COR-L47 (cell line): Measurements from ENCODE around the gene HSD17B4.
"Not testable (repeated sequence)": the region's sequence is repeated elsewhere in the genome, so short reads cannot be mapped to it uniquely, and the experiment has no call there.

Experiments
- DNase-seq: peaks from one replicate; lab custom pipeline; 2025; lab: John Stamatoyannopoulos, UW

The HSD17B4 gene

DNA sequence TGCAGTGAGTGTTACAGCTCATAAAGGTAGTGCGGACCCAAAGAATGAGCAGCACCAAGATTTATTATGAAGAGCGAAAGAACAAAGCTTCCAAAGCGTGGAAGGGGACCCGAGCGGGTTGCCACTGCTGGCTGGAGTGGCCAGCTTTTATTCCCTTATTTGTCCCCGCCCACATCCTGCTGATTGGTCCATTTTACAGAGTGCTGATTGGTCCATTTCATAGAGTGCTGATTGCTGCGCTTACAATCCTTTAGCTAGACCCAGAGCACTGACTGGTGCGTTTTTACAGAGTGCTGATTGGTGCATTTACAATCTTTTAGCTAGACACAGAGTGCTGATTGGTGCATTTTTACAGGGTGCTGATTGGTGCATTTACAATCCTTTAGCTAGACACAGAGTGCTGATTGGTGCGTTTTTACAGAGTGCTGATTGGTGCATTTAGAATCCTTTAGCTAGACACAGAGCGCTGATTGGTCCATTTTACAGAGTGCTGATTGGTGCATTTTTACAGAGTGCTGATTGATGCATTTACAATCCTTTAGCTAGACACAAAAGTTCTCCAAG is 19.5 kb upstream of the HSD17B4 start:
- DNase-seq: not testable (repeated sequence)

DNA sequence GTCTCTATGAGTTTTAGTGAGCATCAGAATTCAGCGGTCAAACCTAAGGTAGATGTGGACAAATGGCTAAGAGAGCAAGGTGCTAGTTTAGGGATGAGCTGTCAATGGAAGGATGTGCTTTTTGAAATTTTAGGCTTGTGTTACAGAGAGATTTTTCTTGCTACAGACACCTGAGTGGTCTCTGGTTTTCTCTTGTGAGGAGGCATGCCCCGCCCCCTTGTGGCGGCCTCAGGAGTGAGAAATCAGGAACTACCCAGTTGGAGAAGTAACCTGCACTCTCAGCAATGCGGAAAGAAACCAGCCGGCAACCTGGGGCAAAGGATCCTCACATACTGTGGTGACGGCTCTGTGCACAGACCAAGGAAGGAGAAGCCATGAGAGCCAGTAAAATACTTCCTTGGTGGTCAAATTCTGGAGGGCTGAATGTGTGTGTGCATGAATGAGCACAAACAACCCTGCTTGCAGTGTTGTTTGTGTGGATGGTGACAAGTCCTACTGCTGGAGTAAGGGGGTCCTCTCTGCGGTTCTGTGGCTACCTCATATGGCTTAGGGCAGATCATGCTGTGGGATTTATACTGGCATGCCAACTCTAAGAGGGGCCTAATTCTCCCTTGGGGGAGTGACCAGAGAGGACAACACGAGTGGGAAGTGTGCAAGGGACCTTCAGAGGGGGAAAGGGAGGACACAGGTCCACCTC is 16.7 kb upstream of the HSD17B4 start:
- DNase-seq: peak; percentile 10

DNA sequence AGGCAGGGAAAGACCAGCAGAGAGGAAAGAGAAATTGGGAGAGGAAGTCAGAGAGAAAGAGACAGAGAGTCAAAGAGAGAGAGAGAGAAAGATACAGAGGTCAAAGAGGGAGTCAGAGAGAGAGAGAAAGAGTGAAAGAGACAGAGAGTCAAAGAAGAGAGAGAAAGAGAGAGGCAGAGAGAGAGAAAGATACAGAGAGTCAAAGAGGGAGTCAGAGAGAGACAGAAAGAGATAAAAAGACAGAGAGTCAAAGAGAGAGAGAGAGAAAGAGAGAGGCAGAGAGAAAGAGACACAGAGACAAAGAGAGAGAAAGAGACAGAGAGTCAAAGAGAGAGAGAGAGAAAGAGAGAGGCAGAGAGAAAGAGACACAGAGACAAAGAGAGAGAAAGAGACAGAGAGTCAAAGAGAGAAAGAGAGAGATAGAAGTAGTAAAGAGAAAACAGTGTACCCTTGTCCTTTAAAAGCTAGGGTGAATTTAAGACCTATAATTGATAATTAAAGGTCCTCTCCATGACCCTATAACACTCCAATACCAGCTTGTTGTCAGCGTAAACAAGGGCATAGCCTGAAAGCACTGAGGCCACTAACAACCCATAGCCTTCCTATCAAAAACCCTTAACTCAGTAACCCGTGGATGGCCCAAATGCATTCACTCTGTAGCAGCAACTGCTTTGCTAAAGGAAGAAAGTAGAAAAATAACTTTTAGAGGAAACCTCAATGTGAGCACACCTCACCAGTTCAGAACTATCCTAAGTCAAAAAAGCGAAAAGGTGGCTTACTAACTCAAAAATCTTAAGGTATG is 14.3 kb upstream of the HSD17B4 start:
- not testable (repeated sequence) for DNase-seq

DNA sequence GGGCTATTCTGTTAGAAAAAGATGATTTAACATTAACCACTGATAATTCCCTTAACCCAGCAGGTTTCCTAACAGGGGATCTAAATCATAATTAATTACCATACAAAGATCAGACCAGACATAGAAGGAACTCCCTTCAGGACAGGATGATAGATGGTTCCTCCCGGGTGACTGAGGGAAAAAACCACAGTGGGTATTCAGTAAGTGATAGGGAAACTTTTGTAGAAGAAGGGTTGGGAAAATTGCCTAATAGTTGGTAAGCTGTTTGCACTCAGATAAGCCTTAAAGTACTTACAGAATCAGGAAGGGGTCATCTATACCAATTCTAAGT is 13.7 kb upstream of the HSD17B4 start:
- DNase-seq: not testable (repeated sequence)

DNA sequence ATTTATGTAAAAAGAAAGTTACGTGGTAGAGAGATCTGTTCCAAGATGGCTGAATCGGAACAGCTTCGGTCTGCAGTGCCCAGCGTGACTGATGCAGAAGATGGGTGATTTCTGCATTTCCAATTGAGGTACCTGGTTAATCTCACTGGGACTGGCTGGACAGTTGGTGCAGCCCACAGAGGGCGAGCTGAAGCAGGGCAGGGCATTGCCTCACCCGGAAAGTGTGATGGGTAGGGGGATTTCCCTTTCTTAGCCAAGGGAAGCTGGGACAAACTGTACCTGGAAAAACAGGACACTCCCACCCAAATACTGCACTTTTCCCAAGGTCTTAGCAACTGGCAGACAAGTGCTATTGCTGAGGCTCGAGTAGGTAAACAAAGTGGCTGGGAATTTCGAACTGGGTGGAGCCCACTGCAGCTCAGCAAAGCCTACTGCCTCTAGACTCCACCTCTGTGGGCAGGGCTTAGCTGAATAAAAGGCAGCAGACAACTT is 13.1 kb upstream of the HSD17B4 start:
- DNase-seq: no peak

DNA sequence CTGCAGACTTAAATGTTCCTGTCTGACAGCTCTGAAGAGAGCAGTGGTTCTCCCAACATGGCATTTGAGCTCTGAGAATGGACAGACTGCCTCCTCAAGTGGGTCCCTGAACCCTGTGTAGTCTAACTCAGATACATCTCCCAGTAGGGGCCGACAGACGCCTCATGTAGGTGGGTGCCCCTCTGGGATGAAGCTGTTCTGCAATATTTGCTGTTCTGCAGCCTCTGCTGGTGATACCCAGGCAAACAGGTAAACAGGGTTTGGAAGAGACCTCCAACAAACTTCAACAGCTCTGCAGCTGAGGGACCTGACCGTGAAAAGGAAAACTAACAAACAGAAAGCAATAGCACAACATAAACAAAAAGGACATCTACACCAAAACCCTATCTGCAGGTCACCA is 12.7 kb upstream of the HSD17B4 start:
- DNase-seq: not testable (repeated sequence)

DNA sequence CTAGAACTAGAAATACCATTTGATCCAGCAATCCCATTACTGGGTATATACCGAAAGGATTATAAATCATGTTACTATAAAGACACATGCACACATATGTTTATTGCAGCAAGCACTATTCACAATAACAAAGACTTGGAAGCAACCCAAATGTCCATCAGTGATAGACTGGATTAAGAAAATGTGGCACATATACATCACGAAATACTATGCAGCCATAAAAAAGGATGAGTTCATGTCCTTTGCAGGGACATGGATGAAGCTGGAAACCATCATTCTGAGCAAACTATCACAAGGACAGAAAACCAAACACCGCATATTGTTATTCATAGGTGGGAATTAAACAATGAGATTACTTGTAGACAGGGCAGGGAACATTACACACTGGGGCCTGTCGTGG is 7.7 kb upstream of the HSD17B4 start:
- not testable (repeated sequence) for DNase-seq

DNA sequence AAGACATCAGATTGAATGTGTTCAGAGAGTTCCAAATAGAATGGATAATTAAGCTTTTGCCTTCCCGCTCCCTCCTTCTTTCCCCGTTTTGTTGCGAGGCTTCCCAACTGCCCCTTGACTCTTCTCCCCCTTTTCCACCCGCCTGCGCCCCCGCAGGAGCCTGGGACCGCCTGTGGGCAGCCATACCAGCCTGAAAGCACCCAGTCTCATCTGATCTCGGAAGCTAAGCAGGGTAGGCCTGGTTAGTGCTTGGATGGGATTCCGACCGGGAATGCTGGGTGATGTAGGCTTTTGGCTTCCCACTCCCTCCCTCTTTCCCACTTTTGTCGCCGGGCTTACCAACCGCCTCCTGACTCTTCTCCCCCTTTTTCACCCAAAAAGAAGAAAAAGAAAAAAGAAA is 6.8 kb upstream of the HSD17B4 start:
- DNase-seq: no peak

DNA sequence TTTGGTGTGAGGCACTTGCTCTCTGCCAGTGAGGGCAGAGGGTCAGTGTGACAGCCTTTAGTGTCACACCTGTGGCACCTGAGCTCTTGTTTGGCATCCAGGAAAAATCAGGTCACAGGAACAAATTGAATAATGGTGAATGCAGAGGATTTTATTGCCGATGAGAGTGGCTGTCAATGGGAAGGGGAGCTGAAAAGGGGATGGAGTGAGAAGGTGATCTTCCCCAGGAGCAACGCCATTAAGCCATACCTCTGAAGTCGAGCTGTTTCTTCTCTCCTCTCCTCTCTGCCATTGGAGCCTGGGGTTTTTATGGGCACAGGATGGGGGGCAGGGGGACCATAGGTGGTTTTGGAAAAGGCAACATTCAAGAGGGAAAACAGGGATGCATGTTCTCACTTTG is 2.4 kb upstream of the HSD17B4 start:
- no peak for DNase-seq

DNA sequence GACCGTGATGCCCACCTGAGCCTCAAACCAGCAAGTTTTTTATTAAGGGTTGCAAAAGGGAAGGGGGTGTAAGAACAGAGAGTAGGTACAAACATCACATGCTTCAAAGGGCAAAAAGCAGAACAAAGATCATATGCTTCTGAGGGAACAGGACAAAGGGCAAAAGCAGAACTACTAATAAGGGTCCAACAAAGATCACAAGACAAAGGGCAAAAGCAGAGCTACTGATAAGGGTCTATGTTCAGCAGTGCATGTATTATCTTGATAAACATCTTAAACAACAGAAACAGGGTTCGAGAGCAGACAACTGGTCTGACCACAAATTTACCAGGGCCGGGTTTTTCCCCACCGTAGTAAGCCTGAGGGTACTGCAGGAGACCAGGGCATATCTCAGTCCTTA is 1.7 kb upstream of the HSD17B4 start:
- not testable (repeated sequence) for DNase-seq

DNA sequence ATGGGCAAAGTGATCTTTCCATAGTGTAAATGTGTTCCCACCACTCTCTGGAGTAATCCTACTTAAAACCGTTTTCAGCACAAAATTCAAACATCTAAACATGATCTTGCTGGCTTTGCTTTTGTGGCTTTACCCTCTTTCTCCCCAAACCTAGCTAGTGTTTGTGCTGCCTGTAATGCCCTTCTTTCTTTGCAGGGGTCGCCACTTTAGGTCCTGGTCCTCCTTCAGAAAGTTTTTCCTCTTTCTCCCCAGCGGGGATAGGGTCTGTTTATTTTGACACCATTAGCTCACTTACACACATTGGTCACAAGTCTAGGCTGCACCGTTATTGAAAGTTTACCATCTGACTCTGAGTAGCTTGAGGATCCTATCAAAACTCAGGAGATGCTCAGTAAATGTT is 736 bp upstream of the HSD17B4 start:
- no peak for DNase-seq

DNA sequence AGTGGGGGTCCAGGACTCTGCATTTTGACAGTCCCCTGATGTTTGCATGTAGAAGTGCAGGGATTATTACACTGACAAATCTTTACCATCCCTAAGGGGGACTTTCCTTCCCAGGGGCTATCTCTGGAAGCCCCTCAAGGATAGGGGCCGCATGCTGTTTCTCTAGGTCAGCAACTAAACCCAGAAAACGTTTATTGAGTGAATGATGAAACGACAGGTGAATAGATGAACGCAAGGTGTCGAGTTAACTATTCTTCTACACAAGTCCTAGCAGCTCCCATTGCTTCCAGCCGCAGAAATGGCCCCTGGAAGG is 281 bp upstream of the HSD17B4 start:
- no peak for DNase-seq

DNA sequence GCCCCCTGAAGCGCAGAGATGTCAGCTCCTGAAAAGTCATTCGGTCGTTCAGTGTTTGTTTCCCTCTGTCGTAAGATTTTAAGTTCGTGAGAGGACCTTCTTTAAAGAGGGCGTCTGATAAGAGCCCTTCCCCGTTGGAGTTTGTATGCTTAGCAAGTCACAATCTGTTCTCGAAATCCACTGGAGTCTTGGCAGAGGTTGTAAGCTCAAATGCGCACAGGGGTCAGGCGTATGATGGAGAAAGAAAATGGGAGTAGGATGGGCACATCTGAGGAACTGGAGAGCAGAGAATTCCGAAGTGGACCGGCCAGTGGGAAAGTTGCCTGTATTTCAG is 710 bp downstream of the HSD17B4 start:
- DNase-seq: no peak

DNA sequence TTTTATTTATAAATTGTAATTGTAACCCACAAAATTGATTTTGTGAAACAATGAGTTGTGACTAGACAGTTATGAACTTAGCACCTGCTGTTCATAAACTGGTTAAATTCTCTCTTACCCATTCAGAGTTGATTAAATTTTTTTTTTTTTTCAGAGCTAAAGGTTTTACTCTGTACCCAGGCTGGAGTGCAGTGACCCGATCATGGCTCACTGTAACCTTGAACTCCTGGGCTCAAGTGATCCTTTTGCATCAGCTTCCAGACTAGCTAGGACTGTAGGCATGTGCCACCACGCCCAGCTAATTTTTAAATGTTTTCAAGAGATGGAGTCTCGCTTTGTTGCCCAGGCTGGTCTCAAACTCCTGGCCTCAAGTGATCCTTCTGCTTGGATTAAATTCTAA is 1.9 kb downstream of the HSD17B4 start:
- DNase-seq: no peak

DNA sequence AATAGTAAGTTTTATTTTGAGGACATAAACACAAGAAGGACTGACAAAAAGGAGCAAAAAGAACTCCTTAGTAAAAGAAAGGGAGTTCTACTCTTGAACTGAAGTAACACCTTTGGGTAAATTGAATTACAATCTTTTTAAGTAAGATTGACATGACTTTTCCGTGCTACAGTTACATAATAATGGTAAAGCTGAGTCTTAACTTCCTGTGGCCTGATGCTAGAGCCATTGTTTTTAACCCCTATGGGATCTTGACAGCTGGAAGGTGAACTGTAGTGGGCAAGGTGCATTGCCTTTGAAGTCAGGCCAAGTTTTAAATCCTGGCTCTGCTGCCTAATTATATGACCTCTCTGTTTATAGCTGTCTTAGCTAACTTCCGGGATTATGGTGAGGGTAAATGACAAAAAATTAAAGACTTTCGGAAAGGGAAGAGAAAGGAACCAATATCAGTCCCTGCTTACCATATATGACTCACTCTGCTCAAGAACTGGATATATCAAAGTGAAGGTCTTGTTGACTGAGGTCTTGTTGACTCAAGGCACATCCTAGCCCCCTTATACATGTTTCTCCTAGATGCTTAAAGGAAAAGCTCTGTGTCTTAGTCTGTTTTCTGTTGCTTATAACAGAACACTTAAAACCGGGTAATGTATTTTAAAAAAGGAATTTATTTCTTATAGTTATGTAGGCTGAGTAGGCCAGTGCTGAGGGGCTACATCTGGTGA is 6.8 kb downstream of the HSD17B4 start:
- no peak for DNase-seq

DNA sequence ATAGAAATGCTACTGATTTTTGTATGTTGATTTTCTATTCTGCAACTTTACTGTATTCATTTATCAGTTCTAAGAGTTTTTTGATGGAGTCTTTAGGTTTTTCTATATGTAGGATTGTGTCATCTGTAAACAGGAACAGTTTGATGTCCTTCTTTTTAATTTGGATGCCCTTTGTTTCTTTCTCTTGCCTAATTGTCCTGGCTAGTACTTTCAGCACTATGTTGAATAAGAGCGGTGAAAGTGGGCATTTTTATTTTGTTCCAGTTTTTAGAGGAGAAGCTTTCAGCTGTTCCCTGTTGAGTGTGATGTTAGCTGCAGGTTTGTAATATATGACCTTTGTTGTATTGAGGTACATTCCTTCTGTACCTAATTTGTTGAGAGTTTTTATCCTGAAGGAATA is 13.3 kb downstream of the HSD17B4 start:
- DNase-seq: no peak

DNA sequence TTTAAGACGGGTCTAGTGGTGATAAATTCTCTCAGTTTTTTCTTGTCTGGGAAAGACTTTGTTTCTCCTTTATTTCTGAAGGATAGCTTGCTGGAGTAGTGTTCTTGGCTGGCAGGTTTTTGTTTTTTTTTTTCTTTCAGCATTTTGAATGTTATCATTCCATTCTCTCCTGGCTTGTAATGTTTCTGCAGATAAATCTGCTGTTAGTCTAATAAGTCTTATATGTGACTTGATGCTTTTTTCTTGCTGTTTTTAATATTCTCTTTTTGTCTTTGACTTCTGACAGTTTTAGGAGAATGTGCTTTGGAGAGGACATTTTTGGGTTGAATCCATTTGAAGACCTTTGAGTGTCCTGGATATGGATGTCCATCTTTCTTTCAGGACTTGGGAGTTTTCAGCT is 16.0 kb downstream of the HSD17B4 start:
- DNase-seq: no peak

DNA sequence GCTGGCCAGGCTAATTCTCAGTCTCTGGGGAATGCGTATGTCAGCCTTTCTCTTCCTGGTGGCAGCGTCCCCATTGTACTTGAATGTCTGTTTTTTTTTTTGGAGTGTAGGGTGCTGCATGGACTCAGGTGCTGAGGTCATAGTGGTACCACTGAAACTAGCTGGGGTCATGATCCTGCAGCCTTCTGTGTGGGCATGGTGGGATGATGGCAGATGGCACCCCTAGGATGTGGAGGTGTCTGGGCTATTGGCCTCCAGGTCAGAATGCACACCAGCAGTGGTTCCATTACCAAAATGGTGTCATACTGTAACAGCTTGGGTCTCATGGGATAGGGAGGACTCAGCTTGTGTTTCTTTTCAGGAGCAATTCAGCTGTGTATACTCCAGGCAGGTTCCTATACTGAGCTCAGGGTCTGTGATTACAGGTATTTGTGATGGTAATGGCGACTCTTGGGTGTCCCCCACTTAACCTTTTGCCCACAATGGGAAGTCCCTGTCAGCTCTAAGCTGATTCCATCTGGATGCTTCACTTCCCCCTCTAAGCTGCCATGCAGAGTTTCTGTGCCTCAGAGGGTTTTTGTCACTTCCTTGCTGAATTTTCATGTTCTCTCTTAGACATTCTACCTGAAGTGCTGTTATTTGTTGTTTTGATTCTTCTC is 17.9 kb downstream of the HSD17B4 start:
- no peak for DNase-seq

DNA sequence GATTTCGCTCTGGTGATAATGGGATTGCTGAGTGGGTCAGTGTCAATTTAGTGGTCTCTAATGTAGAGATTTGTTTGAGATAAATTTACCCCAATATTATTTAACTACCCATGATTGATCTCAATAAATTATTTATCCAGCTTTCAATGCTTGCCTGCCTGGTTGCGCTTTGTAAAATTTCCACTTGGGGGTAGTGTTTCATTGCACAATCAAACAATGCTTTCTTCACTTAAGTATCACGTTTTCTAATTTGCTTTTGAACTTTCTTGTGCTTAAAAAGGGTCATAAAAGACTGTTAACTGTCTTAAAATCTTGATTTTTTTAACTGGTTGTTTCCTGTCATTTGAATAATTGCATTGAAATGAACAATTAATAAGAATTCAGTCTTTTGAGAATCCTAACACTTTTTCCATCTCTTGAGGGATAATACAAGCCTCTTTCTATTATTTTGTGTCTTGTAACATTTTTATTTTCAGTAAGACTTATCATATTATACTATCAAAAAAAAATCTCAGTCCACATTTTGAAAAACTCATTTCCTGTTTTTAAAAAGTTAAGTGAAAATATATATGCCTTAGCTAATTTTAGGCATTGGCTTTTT is 18.7 kb downstream of the HSD17B4 start:
- no peak for DNase-seq

DNA sequence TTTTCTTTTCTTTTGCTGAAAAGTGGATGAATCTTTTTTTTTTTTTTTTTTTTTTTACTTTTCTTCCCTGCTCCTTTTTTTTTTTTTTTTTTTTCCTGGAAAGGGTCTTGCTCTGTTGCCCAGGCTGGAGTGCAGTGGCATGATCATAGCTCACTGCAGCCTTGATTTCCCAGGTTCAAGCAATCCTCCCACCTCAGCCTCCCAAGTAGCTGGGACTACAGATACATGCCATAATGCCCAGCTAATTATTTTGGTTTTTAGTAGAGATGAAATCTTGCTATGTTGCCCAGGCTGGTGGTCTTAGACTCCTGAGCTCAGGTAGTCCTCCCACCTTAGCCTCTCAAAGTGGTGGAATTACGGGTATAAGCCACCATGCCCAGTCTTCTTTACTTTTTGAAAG is 20.9 kb downstream of the HSD17B4 start:
- DNase-seq: no peak

DNA sequence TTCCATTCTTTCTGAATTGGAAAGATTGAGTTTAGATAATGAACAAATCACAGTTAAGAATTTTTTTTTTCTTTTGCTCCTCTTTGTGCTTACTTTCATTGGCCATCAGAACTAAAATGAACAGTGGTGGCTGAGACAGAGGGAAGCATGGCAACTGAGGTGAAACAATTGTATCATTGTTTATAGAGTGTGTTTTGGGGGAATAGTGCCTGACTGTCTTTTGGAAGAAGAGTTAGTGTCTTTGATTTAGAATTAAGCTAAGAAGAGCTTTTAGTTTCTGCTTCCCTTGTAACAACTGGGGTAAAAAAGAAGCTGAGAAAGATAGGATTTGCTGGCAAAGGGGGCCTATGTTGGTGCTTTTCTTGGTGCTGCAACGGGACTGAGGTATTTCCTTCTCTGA is 24.0 kb downstream of the HSD17B4 start:
- no peak for DNase-seq

DNA sequence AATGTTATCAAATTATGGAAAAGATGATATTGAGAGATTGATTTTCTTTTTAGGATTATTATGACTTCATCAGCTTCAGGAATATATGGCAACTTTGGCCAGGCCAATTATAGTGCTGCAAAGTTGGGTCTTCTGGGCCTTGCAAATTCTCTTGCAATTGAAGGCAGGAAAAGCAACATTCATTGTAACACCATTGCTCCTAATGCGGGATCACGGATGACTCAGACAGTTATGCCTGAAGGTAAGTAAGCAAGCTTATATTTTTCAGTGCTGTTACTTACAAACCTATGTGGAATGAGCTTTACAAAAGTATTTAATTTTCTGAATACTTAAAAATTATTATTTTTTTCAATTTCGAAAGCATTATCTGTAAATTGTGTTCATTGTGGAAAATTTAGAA is 26.5 kb downstream of the HSD17B4 start:
- no peak for DNase-seq
